ENCODE measurements around the gene ZBTB7A. TPM values are rescaled to one million over a fixed set of nuclear protein-coding genes. Genes with fewer than 3 reads are reported as not detected.
"Not testable (repeated sequence)": the region's sequence is repeated elsewhere in the genome, so short reads cannot be mapped to it uniquely, and the experiment has no call there.

Gene ZBTB7A
- total RNA-seq, 1 donor from 2014 or later, result 12.7 TPM

- no peak for DNase-seq
These were observed 50.8 kb downstream of the ZBTB7A start for GRCh38 chr19:4015705-4016402.

- DNase-seq, result no peak
These were observed 51.9 kb downstream of the ZBTB7A start for GRCh38 chr19:4014541-4015491.

- DNase-seq, result no peak
These were observed 52.7 kb downstream of the ZBTB7A start for GRCh38 chr19:4013886-4014540.

- no peak for DNase-seq
These were observed 53.6 kb downstream of the ZBTB7A start for GRCh38 chr19:4012975-4013634.

GRCh38 chr19:4012092-4012974 lies 54.4 kb downstream of the ZBTB7A start:
- no peak for DNase-seq

GRCh38 chr19:4011430-4011829 lies 55.3 kb downstream of the ZBTB7A start:
- not testable (repeated sequence) for DNase-seq

GRCh38 chr19:4010808-4011110 lies 55.9 kb downstream of the ZBTB7A start:
- no peak for DNase-seq

- no peak for DNase-seq
These were observed 56.5 kb downstream of the ZBTB7A start for GRCh38 chr19:4009990-4010807.

- no peak for DNase-seq
These were observed 58.7 kb downstream of the ZBTB7A start for GRCh38 chr19:4007836-4008539.

- peak; percentile 94 for DNase-seq
These were observed 59.5 kb downstream of the ZBTB7A start, which contains the start of gene PIAS4 for GRCh38 chr19:4007021-4007835. PIAS4 (plus strand) TSS chr19:4007736; CDS start chr19:4007761, 25 bp downstream.

GRCh38 chr19:4005436-4005835 lies 61.3 kb downstream of the ZBTB7A start:
- DNase-seq, result not testable (repeated sequence)

GRCh38 chr19:4000798-4001197 lies 65.9 kb downstream of the ZBTB7A start:
- DNase-seq, result not testable (repeated sequence)

GRCh38 chr19:3998667-3999412 lies 67.9 kb downstream of the ZBTB7A start:
- not testable (repeated sequence) for DNase-seq

GRCh38 chr19:3995607-3996006 lies 71.1 kb downstream of the ZBTB7A start:
- DNase-seq, result no peak

Data from skin of body (tissue), 2 donors.